Choroid plexus epithelial cell (primary cell): ENCODE data around the gene ARHGAP22.
A peak's percentile ranks its signal among the peaks of the same experiment; 100 is the strongest.

ENCODE experiments used
- DNase-seq: peaks from one replicate; pipeline ENCODE4 v3.0.0-alpha.2; 2010; ENCODE audit warnings: low read depth
- H3K4me3 ChIP-seq: 2 replicates; pipeline ENCODE4 v1.5.1; 2011; ENCODE audit warnings: low read depth, mild to moderate bottlenecking, control low read depth, low read length, moderate library complexity
- TF ChIP-seq, protein P1 (sequence below): conservative IDR thresholded peaks from 2 replicates; pipeline ENCODE4 v1.5.1; 2011; ENCODE audit warnings: low read depth, mild to moderate bottlenecking, control low read depth, inconsistent platforms, low read length, moderate library complexity

Gene ARHGAP22

DNA sequence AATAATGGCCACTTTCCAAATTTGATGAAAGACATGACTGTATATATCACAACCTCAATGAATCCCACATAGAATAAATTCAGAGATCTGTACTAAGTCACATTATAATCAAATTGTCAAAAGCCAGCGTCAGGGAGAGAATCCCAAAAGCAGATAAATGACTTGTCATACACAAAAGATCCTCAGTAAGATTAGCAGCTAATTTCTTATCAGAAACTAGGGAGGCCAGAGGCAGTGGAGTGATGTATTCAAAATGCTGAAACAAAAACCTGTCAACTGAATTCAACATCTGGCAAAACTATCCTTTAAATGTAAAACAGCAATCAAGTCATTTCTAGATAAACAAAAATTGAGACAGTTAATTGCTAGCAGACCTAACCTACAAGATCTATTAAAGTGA lies 11.6 kb upstream of the ARHGAP22 start:
- H3K4me3 ChIP-seq: no peak overlapping the region
- DNase-seq: no peak
- TF ChIP-seq, protein P1, sequence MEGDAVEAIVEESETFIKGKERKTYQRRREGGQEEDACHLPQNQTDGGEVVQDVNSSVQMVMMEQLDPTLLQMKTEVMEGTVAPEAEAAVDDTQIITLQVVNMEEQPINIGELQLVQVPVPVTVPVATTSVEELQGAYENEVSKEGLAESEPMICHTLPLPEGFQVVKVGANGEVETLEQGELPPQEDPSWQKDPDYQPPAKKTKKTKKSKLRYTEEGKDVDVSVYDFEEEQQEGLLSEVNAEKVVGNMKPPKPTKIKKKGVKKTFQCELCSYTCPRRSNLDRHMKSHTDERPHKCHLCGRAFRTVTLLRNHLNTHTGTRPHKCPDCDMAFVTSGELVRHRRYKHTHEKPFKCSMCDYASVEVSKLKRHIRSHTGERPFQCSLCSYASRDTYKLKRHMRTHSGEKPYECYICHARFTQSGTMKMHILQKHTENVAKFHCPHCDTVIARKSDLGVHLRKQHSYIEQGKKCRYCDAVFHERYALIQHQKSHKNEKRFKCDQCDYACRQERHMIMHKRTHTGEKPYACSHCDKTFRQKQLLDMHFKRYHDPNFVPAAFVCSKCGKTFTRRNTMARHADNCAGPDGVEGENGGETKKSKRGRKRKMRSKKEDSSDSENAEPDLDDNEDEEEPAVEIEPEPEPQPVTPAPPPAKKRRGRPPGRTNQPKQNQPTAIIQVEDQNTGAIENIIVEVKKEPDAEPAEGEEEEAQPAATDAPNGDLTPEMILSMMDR: no peak

DNA sequence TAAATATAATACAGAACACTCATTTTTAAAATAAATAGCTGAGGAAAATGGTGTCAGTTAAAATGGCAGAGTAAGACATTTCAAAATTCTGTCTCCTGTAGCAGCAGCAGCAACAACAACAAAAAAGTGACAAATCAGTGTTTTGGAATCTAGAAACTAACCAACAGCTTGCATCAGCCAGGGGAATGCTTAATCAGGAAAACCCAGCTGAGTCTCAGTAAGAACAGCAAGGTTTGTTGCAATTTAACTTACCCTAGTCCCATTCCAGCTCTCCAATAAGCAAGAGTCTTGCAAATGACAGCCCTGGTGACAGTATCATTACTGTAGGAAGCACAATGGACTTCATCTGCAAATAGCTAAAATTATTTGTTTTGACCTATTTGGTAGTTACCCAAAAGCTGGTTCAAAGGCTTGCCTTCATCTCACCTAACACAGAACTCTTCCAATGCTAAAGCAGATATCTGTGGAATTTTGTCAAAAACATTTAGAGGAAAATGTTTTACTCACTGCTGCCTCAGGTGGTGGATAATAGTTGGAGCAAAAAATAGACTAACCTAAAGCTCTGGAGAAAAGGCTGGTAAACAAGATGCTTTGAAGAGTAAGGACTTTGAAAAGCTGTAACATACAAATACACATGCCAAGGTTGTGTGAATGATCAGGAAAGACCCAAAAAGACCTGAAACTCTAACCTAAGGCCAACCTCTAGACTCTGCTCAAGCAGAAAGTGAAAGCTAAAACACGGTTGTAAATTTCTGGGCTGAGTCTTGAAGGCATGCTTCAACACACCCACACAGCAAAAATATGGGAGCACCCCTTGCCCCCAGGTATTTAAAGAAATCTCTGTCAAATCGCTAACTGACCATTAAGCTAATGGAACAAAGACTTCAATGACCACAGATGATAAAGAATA lies 9.9 kb upstream of the ARHGAP22 start:
- DNase-seq: peak; percentile 58
- H3K4me3 ChIP-seq: peak overlapping the region; percentile 1
- TF ChIP-seq, protein P1: peak; percentile 54

DNA sequence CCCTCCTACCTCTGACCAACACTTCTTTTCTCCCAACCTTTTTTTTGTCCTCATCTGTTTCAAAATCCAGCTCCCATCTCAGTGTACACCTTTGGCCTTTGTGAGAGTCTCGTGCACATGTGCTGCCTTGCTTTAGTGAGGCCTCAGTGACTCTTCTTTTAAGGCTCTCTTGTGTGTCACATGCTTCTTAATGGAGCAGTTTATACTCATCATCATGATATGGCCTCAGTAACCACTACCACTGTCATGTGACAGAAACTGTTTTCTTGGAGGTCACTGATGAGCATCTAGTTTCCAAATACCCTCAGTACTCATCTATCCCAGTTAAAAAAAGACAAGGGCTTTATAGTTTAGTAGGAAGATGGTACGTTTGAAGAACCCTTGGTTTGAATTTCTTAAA lies 8.1 kb upstream of the ARHGAP22 start:
- H3K4me3 ChIP-seq: no peak overlapping the region
- TF ChIP-seq, protein P1: no peak
- DNase-seq: no peak

DNA sequence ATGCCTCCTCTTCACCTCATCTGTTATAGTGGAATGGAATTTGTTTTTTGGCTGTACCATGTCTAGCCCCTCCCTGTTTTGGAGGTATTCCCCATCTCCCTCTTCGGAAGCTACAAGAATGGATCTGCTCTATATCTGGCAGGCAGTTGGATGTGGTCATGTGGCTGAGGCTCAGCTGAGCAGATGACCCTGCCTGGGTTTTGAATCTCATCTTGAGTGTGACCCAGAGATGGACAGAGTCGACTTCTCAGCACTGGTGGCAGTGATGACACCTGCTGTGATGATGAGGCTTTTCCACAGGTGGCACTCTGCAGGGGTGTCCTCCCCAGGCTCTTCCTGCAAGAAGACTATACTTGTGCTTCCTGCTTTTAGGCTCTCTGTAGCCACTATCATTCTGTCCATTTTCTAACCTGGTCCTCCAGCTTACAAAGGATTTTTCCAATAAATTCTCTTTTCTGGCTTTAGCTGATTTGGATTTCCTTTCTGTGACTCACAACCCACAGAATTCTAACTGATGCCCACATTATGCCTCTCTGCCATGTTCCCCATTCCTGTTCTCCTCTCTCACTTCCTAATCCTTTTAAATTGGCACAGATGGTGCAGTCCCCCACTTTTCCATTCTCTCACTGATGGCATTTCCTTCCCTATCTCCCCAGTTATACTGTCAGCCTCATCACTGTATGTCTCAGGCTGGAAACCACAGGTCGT lies 7.5 kb upstream of the ARHGAP22 start:
- no peak overlapping the region for H3K4me3 ChIP-seq
- no peak for DNase-seq
- TF ChIP-seq, protein P1: no peak

DNA sequence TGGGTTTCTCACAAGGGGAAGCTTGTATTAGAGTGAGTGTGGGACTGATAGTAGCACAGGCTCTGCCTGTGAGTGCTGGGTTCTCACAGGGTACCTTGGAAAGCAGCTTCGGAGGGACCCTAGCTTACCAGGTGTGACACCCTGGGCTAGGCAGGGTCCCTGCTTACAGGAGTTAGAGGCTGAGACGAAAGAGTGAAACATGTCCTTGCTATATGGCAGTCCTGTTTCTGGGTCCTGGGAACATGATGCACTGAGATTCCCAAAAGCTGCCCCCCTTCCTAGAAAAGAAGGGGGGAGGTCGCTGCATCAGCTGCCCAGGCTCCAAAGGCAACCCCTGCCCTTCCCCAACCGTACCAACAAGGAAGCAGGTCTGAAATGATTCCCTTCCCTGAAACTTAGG lies 6.3 kb upstream of the ARHGAP22 start:
- TF ChIP-seq, protein P1: no peak
- no peak for DNase-seq
- H3K4me3 ChIP-seq: no peak overlapping the region

DNA sequence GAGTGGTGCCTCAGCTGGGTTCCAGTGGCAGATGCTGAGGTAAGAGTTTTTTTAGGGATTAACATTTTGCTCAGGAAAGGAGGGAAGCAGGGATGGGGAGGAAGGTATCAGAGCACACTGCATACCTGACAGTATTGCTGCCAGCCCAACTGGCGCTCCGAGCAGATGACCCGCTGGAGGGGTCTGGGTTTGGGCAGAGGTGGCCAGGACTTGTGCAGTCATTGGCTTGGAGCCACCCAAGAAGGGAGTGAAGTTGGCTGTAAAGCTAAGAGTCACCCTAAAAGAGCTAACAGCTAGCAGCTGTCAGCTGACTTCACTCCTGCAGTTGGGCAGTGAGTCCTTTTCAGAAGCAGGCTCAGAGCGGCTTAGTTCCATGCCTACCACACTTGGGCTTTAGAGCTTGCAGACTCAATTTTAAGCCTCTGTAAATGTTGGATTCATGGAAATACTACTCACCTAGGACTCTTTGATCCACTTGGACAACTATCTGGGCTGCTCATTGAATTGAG lies 5.8 kb upstream of the ARHGAP22 start:
- no peak for DNase-seq
- TF ChIP-seq, protein P1: no peak
- H3K4me3 ChIP-seq: no peak overlapping the region
